GM19452 (cell line): ENCODE results near the gene MPDZ.

ENCODE experiments used
- ATAC-seq: cut with Tn5 transposase; IDR thresholded peaks from one replicate; pipeline ENCODE4 v1.9.1; 2021; ENCODE audit not compliant: unreplicated experiment

Gene MPDZ, protein sequence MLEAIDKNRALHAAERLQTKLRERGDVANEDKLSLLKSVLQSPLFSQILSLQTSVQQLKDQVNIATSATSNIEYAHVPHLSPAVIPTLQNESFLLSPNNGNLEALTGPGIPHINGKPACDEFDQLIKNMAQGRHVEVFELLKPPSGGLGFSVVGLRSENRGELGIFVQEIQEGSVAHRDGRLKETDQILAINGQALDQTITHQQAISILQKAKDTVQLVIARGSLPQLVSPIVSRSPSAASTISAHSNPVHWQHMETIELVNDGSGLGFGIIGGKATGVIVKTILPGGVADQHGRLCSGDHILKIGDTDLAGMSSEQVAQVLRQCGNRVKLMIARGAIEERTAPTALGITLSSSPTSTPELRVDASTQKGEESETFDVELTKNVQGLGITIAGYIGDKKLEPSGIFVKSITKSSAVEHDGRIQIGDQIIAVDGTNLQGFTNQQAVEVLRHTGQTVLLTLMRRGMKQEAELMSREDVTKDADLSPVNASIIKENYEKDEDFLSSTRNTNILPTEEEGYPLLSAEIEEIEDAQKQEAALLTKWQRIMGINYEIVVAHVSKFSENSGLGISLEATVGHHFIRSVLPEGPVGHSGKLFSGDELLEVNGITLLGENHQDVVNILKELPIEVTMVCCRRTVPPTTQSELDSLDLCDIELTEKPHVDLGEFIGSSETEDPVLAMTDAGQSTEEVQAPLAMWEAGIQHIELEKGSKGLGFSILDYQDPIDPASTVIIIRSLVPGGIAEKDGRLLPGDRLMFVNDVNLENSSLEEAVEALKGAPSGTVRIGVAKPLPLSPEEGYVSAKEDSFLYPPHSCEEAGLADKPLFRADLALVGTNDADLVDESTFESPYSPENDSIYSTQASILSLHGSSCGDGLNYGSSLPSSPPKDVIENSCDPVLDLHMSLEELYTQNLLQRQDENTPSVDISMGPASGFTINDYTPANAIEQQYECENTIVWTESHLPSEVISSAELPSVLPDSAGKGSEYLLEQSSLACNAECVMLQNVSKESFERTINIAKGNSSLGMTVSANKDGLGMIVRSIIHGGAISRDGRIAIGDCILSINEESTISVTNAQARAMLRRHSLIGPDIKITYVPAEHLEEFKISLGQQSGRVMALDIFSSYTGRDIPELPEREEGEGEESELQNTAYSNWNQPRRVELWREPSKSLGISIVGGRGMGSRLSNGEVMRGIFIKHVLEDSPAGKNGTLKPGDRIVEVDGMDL (N-terminal part only)

DNA sequence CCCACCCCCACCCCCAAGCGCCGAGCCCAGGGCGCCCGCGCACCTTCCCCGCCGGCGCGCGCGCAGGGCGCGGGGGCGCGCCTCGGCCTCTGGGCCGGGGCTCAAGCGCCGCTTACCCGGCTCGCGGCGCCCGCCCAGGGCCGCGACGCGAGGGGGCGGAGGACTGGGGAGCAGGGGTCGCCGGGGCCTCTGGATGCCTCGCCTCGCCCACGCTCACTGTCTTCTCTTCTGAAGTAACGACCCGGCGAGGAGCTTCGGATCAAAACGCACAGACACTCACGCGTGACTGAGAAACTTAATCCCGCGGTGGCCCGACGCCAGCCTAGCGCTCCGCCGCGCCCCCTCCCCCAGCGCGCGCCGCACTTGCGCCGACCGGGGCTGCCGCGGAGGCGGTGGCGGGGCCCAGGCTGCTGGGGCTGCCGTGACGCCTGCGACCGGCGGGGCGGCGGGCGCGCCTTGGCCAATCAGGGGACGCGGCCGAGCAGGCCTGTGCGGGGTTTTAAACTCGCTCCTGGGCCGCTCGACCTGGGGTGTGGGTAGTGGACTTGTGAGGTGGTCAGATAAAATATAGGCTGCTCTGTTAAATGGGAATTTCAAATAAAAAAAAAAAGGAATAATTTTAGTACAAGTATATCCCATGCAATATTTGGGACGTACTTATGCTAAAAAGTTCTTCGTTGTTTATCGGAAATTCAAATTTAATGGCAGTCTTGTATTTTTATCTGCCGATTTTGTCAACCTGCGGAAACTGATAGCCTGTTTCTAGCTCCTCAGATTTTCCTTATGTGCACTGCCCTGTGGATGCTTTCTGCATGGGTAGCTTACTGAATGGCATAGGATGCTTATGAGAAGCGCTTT is at the start of gene MPDZ:
TSS of gene MPDZ (minus strand) at position 409 of the 858 bp plus-strand sequence. CDS start 29,377 bp downstream, outside the sequence.
- ATAC-seq = no peak

DNA sequence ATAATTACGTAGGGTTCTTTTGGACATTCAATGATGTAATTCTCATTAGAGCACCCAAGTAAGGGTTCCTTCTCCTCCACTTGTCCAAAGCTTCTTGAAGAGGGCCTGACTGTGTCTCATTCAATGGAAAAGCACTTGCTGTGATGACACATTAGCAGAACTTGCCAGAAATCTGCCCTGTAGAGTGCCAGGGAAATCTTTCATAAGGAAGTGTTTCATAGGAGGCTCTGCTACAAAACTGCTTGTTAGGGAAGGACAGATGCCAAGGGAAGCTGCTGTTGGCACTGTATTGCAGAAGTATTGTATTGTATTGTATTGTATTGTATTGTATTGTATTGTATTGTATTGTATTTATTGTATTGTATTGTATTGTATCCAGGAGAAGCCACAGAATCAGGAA is 45.5 kb upstream of the MPDZ start:
- no peak for ATAC-seq

DNA sequence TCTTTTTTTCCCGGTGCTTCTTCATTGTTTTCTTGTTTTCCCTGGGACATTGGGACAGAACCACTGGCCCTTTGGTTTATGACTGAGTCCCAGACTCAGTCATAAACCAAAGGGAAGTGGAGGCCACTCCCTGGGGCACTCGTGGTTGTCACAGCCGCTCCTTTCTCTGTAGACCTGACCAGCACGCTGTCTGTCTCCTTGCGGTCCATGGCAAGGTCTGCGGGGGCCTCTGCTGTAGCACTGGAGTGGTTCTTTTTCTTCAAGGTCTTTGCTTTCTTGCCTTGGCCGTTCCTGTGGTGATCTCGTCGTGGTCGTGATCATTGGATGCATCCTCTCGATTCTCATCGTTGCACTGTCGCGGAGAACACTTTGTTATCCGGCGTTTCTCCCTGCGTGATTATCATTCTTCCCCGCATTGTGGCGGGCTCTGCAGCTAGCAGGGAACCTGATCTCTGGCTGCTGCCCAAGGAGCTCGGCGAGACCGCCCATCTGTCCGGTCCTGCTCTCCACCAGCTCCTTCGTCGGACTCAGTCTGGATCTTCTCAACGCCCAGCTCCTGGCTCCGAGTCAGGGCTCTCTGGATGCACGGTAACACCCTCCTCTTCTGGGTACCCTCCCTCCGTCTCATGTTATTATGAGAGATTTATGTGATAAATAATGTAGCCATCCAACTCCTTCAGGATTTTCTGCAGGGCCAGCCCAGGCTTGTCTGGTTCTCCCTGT is 43.5 kb upstream of the MPDZ start:
- no peak for ATAC-seq

DNA sequence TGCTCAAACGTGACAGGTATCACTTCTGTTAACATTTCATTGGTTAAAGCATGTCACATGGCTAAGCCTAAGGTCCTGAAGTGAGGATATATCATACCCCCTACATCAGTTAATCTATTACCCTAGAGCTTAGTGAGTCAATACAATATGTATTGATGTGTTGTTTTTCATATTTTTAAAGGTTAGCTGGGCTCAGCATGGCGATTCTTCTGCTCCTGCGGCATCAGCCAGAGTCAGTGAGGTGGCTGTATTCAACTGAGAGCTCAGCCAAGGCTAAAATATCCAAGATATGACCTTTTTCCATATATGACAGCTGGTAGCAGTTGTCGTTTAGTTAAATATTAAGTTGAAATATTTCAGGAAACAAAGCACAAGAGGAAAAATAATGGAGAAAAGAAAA is 38.5 kb upstream of the MPDZ start:
- no peak for ATAC-seq

DNA sequence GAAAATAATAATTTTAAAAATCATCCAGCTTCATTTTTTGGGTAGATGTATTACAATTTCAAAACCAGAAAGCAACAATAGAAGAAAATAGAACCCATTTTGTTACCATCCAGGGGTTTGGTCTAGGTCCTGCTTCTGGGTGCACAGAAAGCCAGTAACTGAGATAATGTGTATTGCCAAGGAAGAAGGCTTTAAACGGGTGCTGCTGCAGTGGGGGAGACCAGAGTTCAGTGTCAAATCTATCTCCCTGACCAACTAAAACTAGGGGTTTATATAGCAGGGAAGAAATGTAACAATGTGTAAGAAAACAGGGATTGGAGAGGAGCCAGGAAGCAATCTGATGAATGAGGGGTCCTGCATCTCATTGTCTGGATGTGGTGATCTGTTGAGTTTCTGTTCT is 17.5 kb upstream of the MPDZ start:
- ATAC-seq = no peak

DNA sequence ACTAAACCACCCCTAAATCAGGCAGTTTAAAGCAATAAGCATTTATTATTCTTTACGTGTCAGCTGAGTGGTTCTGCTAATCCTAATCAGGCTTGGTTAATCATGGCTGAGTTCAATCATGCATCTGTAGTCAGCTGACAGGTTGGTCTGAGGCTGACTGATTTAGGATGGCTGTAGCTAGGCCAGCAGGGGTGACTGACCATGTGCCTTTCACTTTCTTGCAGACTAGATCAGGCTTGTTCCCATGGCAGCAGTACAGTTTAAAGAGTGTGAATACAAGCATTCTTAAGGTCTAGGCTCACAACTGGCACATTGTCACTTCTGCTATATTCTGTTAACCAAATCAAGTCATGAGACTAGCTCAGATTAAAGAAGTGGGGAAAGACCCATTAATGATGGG is 16.1 kb upstream of the MPDZ start:
- ATAC-seq = no peak

DNA sequence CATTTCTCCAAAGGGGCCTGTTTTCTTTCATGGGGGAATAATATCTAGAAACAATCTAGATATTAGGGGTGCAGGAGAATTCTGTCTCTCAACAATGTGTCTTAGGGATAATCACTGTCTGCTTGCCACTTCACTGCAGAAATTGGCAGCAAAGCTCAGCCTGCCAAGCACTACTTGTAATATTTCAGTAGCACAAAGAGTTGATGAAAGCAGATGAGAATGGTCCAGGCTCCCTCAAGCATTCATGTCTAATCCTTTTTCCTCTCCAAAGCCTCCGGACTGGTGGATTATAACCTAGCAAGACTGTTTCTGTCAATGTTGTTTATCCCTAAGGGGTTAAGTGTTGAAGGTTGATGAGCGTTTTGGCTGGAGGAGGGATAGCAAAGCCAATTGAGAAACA is 13.3 kb upstream of the MPDZ start:
- no peak for ATAC-seq

DNA sequence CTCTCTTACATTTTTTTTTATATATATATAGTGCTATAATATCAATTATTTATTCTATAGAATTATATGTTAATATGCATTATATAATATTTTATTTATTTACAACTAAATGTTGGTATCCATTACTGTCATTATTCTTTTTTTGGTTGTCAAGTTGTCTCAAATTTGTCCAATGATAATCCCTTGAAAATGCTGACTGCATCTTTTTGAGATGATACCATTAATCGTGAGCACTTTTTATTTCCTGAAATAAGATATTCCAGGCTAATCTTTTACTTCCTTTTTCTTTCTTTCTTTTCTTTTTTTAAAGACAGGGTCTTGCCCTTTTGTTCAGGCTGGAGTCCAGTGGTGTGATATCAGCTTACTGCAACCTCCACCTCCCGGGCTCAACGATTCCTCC is 12.7 kb upstream of the MPDZ start:
- ATAC-seq = no peak

DNA sequence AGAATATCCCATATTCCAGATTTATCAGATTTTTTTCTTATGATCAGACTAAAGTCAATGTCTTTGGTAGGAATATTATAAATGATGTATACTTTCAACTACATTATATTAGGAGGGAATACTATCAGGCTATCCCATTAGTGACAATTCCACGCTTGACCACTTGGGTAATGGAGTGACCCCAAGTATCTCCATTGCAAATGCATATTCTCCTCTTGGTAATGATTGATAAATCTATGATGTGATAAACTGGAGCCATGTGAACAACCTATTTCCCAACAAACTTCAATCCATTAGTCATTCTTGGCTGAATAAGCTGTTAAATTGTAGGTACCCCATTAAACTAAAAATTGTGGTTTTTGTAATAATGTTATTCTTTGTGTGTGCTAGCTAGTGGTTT is 12.2 kb upstream of the MPDZ start:
- no peak for ATAC-seq

DNA sequence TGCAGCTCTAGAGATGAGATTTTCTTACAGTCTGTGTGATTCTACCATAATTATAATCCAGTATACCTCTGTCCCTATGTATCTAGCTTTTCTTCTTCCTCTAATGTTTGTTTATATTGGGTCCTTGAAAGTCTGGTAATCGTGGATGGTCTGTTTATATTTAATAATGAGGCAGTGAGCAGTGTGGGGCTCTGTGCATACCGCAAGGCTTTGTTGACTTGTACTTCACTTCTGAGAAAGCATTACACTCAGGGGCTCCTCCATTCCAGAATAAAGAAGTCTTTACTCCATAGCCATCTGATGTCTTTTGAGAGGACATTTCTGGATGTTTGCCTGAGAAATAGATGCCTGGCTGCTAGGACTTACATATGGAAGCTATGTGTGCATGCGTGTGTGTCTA is 4.5 kb upstream of the MPDZ start:
- ATAC-seq = no peak

DNA sequence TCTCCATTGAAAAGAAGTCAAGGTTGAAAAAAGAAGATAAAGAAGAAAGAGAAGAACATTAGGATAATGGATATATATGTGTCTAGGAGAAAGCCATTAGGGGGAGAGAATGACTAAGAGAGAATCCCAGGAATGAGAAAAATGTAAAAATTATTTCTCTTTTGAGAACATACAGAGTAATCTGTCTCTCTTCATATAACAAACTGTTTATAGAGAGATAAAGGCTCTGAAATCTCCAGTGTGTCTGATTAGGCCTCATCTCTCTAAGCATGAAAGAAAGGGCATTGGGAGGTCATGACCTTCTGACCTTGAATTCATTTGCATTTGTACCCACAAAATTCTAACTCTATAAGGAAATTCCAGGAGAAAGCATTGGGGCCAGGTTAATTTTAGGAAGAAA is 3.5 kb upstream of the MPDZ start:
- ATAC-seq = no peak

DNA sequence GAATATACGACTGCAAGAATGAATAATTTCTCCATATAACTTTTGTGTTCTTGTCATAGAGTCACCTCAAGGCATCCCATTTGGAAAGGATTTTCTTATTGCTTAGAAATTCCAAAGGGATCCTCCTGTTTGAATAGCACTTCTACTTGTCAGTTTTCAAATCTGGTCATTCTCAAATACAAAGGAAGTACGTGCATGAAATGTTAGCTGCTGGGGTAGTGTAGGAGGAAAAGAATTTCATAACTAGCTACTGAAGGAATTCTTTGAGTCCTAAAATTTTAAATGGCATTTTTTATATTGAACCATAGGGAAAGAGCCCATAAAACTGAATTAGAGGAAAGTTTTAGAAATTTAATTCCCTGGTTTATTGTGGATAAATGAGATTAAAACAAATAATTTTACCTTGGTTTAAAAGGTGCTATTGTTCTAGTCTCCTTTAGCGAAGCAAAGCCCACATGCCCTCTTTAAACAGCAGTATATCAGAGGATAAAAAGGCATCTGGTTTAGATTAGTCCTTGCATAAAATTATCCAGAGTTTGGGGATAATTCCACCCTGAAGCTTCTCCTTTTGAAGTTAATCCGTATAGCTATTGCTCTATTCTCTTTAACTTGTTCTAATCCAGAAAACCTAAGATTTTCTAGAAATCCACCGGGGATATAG is 2.0 kb upstream of the MPDZ start:
- no peak for ATAC-seq

DNA sequence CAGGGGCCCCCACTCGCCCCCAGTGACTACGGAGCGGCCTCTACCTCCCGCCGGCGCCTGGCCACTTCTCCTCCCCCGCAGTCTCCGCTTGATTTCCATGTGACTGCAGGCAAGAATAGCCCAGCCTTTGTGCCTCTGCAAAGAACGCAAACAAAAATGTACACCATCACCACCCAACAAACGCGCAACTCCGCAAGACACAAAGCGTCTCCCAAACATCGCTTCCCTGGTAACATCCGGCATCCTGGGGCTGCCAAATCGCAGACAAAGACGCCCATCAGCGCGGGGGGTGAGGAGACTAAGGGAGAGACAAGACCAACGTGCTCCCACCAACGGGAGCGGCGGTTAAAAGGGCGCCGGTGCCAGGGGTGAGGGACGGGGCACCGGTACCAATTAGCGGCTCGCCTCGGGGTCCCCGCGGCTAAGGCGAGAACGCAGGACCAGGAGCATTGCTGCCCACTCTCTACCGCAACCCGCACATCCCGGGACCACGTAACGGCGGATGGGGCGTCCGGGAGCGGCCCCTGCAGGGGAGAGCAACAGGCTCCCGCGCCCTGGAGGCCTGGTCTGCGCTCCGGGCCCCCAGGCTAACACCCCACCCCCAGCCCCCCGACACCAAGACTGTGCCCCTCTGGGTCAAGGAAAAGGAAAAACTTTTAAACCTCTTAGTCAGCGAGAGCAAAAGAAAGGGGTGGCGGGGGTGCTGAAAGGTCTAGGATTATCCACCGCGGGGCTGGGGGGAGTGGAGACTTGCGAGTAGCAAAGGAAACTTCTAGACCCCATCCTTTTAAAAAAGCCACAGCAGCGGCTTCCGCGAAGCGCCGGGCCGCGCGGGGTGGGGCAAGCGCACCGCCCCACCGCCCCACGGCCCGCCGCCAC is 885 bp downstream of the MPDZ start:
- no peak for ATAC-seq

DNA sequence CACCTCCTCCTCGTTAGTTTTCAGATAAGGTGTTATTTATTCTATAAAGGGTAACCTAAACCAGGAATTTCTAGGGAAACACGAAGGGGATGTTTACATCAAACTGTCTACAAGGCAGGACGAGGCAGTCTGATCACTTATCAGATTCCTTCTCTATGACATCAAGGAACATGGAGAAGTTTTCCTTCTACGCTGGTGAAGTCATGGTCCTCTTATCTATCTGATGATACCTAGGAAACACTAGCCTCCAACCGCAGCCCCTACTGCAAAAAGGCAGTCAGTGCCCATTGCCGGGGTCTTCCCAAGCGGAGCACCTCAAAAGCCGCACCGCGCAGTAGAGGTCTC is 1.5 kb downstream of the MPDZ start:
- ATAC-seq = no peak

DNA sequence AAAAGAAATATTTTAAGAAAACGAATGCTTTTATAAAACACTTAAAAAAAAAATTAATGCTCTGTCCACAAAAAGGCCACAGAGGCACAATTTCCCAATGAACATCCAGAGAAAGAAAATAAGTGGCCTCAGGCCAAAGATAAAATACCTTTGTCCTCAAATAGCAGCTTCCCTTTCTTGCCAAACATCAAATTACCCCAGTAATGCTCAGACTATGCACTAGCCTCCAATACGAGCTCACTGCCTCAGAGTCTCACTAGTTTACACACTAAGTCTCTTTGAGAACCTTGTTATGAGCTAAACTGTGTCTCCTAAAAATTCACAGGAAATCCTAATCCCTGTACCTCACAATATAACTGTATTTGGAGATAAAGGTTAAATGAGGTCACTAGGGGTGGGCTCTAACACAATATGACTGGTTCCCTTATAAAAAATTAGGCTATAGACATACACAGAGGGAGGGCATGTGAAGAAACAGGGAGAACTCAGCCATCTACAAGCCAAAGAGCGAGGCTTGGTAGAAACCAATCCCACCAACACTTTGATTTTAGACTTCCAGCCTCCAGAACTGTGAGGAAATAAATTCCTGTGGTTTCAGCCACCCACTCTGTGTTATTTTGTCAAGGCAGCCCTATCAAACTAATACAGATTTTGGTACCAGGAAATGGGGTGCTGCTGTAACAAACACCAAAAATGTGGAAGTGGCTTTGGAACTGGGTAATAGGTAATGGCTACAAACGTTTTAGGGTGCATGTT is 4.4 kb downstream of the MPDZ start:
- ATAC-seq = no peak

DNA sequence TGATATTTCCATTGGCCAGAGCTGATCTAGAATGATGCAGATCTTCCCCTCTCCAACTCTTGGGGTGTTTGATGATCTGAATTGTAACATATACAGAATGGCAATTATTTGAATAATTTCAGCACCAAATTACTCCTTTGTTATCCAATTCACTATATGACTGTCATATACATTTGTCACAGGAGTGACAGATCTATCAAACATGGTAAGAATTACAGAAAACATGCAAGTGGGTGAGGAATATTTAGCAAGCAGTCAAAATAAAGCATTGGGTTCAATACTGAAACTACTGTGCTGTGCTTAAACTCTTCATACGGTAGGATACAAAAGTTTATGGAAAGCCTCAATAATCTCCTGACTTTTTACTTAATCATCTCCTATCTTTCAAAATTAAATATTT is 8.8 kb downstream of the MPDZ start:
- ATAC-seq = no peak

DNA sequence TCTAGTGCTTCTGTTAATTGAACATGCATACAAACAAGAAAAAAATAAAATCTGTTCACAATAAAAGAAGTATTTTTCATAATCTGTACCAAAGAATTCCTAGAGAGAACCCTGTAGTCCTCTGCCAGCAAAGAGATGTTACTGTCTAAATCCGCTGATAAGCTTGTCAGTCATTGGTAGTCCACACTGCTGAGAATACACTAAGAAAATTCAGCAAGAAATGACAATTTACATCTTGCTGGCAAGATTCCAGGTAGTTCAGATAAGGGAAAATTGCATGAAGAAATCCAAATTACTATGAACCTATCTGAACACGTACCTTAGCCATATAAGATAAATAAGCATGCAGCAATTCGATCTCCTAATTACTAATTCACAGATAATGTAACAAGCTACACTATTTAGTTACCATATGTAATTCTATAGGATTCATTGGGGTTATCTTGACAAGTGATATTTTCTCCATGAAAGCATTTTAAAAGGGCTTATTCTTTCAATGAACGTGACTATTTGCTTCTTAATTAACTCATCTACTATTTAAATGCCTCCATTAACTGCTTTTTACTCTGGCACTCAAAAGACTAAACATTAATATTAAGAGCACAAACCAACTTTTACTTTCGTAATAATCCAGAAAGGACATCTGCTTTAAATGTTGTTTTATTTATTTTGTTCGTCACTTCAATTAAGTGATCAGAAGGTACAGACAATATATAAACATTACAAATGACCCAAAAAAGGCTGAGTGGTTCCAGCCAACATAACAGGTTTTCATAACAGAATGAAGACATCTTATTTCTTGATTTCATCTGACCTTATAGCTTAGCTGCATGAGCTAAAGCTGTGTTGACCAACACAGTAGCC is 9.7 kb downstream of the MPDZ start:
- no peak for ATAC-seq
